Neural cell (in vitro differentiated cells): ENCODE data around the gene CEP350. TPM values are rescaled to one million over a fixed set of nuclear protein-coding genes. Genes with fewer than 3 reads are reported as not detected.

Experiments
- H2AFZ ChIP-seq: fragments of 200-600, 300-800 bp; sonication (generic), shearing (Covaris generic); 2 replicates; pipeline ENCODE4 v1.6.0; 2014; ENCODE audit warnings: low read depth, mild to moderate bottlenecking, antibody characterized with exemption, low read length, moderate library complexity
- H3F3A ChIP-seq: fragments of 200-600 bp; shearing (Covaris generic); 2 replicates; pipeline ENCODE4 v1.6.1; 2016; ENCODE audit warnings: mild to moderate bottlenecking, moderate library complexity, mixed read lengths, antibody characterized with exemption, low read length; ENCODE audit not compliant: insufficient read depth, poor library complexity, severe bottlenecking
- H3K27ac ChIP-seq: fragments of 200-600, 300-800 bp; sonication (generic), shearing (Covaris generic); 2 replicates; pipeline ENCODE4 v1.5.1; 2014; ENCODE audit warnings: mild to moderate bottlenecking, low read length, moderate library complexity
- H3K27me3 ChIP-seq: fragments of 300-800, 200-600 bp; sonication (generic), shearing (Covaris generic); 2 replicates; pipeline ENCODE4 v1.6.0; 2014; ENCODE audit warnings: mild to moderate bottlenecking, low read depth, low read length, moderate library complexity; ENCODE audit not compliant: insufficient read depth
- H3K36me3 ChIP-seq: fragments of 300-800, 200-600 bp; sonication (generic), shearing (Covaris generic); 2 replicates; pipeline ENCODE4 v1.5.1; 2014; ENCODE audit warnings: mild to moderate bottlenecking, antibody characterized with exemption, low read length, moderate library complexity; ENCODE audit not compliant: insufficient read depth
- H3K4me2 ChIP-seq: fragments of 300-800, 200-600 bp; sonication (generic), shearing (Covaris generic); 2 replicates; pipeline ENCODE4 v1.6.0; 2014; ENCODE audit warnings: mild to moderate bottlenecking, low read length
- H3K4me3 ChIP-seq: fragments of 300-800, 200-600 bp; sonication (generic), shearing (Covaris generic); 2 replicates; pipeline ENCODE4 v1.5.1; 2014; ENCODE audit warnings: mild to moderate bottlenecking, low read length, moderate library complexity
- H3K79me2 ChIP-seq: fragments of 200-600 bp; shearing (Covaris generic); replicated peaks from 2 replicates; pipeline ENCODE4 v1.6.0; 2014; ENCODE audit warnings: mild to moderate bottlenecking, low read length, moderate library complexity; ENCODE audit not compliant: insufficient read depth
- H3K9ac ChIP-seq: fragments of 300-800, 200-600 bp; sonication (generic), shearing (Covaris generic); 2 replicates; pipeline ENCODE4 v1.6.1; 2016; ENCODE audit warnings: mild to moderate bottlenecking, low read length, mixed read lengths
- H3K9me2 ChIP-seq: fragments of 200-600 bp; shearing (Covaris generic); 2 replicates; pipeline ENCODE4 v1.6.1; 2016; ENCODE audit warnings: mild to moderate bottlenecking, low read length, mixed read lengths; ENCODE audit not compliant: insufficient read depth
- H3K9me3 ChIP-seq: fragments of 200-600, 300-800 bp; sonication (generic), shearing (Covaris generic); 2 replicates; pipeline ENCODE4 v1.6.1; 2016; ENCODE audit warnings: mild to moderate bottlenecking, mixed run types, low read length, moderate library complexity, mixed read lengths
- H4K20me1 ChIP-seq: fragments of 200-600 bp; shearing (Covaris generic); 2 replicates; pipeline ENCODE4 v1.6.1; 2016; ENCODE audit warnings: mild to moderate bottlenecking, mixed run types; ENCODE audit not compliant: insufficient read depth
- EP300 ChIP-seq: fragments of 450-650 bp; conservative IDR thresholded peaks from 2 replicates; pipeline ENCODE4 v1.6.1; 2014; ENCODE audit warnings: antibody characterized with exemption, mild to moderate bottlenecking, moderate library complexity; ENCODE audit not compliant: poor library complexity, severe bottlenecking
- EZH2 ChIP-seq: fragments of 200-600, 300-800 bp; shearing (Covaris generic), sonication (generic); IDR thresholded peaks from 2 replicates; pipeline ENCODE4 v1.6.1; 2014; ENCODE audit warnings: antibody characterized with exemption, low read length, borderline replicate concordance, mild to moderate bottlenecking; ENCODE audit not compliant: insufficient read depth, poor library complexity, severe bottlenecking
- MXI1 ChIP-seq: fragments of 450-650 bp; conservative IDR thresholded peaks from 2 replicates; pipeline ENCODE4 v1.6.1; 2014; ENCODE audit warnings: antibody characterized with exemption, mild to moderate bottlenecking; ENCODE audit not compliant: poor library complexity, severe bottlenecking
- POLR2AphosphoS5 ChIP-seq: IDR thresholded peaks from 2 replicates; pipeline ENCODE4 v1.6.1; 2012
- RAD21 ChIP-seq: fragments of 450-650 bp; conservative IDR thresholded peaks from 2 replicates; pipeline ENCODE4 v1.6.1; 2014; ENCODE audit warnings: antibody characterized with exemption, mild to moderate bottlenecking, moderate library complexity
- SMC3 ChIP-seq: fragments of 450-650 bp; conservative IDR thresholded peaks from 2 replicates; pipeline ENCODE4 v1.6.1; 2014; ENCODE audit warnings: antibody characterized with exemption, mild to moderate bottlenecking, moderate library complexity; ENCODE audit not compliant: poor library complexity
- TAF1 ChIP-seq: IDR thresholded peaks from 2 replicates; pipeline ENCODE4 v1.6.1; 2012; ENCODE audit warnings: low read depth
- polyA plus RNA-seq: library from polyadenylated mRNA; depleted of rRNA; stranded (reverse); fragments of >200 nt; gene quantifications from 2 replicates; pipeline ENCODE4 v1.2.3, GENCODE V29; 2014
- TF ChIP-seq, protein P1 (sequence below): IDR thresholded peaks from 2 replicates; pipeline ENCODE4 v1.6.1; 2012; ENCODE audit warnings: borderline replicate concordance
- TF ChIP-seq, protein P2 (sequence below): fragments of 450-650 bp; IDR thresholded peaks from 2 replicates; pipeline ENCODE4 v1.5.1; 2014; ENCODE audit warnings: antibody characterized with exemption, mild to moderate bottlenecking, moderate library complexity; ENCODE audit not compliant: poor library complexity, severe bottlenecking

CEP350 gene
- polyA plus RNA-seq, 1 donor from 2014 or later, result 28.1 TPM

DNA sequence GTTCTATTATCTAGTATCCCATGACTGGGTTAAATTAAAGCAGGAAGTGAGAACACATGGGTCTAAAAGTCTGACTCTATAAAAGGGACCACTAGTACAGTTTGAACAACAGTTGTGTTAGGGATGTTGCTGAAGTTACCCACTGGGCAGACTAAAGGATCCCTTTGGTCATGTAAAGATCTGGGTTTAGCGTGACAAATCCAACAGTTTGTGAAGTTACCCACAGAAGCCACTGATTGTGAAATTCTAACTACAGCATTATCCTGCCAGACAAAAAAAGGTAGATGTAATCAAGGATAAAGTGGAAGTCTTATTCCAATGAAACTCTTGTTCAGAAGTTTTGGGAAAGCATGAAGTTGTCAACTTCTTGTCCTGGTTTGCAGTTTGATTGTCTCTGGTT lies 205.7 kb downstream of the CEP350 start:
- TF ChIP-seq RAD21 (no peak), POLR2AphosphoS5 (no peak), EP300 (no peak), SMC3 (no peak), TAF1 (no peak), MXI1 (no peak), EZH2 (no peak)
- TF ChIP-seq, protein P1, sequence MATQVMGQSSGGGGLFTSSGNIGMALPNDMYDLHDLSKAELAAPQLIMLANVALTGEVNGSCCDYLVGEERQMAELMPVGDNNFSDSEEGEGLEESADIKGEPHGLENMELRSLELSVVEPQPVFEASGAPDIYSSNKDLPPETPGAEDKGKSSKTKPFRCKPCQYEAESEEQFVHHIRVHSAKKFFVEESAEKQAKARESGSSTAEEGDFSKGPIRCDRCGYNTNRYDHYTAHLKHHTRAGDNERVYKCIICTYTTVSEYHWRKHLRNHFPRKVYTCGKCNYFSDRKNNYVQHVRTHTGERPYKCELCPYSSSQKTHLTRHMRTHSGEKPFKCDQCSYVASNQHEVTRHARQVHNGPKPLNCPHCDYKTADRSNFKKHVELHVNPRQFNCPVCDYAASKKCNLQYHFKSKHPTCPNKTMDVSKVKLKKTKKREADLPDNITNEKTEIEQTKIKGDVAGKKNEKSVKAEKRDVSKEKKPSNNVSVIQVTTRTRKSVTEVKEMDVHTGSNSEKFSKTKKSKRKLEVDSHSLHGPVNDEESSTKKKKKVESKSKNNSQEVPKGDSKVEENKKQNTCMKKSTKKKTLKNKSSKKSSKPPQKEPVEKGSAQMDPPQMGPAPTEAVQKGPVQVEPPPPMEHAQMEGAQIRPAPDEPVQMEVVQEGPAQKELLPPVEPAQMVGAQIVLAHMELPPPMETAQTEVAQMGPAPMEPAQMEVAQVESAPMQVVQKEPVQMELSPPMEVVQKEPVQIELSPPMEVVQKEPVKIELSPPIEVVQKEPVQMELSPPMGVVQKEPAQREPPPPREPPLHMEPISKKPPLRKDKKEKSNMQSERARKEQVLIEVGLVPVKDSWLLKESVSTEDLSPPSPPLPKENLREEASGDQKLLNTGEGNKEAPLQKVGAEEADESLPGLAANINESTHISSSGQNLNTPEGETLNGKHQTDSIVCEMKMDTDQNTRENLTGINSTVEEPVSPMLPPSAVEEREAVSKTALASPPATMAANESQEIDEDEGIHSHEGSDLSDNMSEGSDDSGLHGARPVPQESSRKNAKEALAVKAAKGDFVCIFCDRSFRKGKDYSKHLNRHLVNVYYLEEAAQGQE, result no peak
- TF ChIP-seq, protein P2, sequence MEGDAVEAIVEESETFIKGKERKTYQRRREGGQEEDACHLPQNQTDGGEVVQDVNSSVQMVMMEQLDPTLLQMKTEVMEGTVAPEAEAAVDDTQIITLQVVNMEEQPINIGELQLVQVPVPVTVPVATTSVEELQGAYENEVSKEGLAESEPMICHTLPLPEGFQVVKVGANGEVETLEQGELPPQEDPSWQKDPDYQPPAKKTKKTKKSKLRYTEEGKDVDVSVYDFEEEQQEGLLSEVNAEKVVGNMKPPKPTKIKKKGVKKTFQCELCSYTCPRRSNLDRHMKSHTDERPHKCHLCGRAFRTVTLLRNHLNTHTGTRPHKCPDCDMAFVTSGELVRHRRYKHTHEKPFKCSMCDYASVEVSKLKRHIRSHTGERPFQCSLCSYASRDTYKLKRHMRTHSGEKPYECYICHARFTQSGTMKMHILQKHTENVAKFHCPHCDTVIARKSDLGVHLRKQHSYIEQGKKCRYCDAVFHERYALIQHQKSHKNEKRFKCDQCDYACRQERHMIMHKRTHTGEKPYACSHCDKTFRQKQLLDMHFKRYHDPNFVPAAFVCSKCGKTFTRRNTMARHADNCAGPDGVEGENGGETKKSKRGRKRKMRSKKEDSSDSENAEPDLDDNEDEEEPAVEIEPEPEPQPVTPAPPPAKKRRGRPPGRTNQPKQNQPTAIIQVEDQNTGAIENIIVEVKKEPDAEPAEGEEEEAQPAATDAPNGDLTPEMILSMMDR, result no peak
- Histone ChIP-seq H3K27me3 (no peaks in the 10 kb centered on the region), H3F3A (no peaks in the 10 kb centered on the region), H3K79me2 (peaks cover 42% of the 10 kb centered on the region), H3K4me3 (no peak overlapping the region), H3K27ac (no peak overlapping the region), H4K20me1 (peaks cover 3% of the 10 kb centered on the region), H3K9me2 (no peaks in the 10 kb centered on the region), H3K9me3 (no peaks in the 10 kb centered on the region), H3K36me3 (no peaks in the 10 kb centered on the region), H3K9ac (no peak overlapping the region), H3K4me2 (no peak overlapping the region), H2AFZ (no peak overlapping the region)

DNA sequence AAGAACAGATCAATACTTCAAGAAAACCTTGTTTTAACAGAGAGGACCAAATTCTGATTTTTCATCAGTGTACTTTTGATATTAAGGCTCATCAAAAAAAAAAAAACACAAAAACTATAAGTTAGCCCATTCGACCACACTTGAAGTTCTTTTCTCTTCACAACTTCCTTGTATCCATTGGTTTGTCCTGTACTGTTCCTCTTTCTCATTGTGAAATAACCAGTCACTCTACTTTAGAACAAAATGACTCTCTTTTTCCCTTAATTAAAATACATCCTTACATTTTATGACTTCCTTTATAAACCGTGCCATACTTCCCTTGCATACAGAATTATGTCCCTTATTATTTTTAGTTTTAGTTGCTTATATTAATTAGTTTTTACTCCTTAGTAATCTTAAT lies 208.4 kb downstream of the CEP350 start:
- Histone ChIP-seq H3K27ac (no peak overlapping the region), H3K27me3 (no peaks in the 10 kb centered on the region), H2AFZ (no peak overlapping the region), H3K79me2 (peaks cover 15% of the 10 kb centered on the region), H3K9me2 (no peaks in the 10 kb centered on the region), H3K36me3 (peaks cover 1% of the 10 kb centered on the region), H3K4me2 (no peak overlapping the region), H4K20me1 (peaks cover 2% of the 10 kb centered on the region), H3K4me3 (no peak overlapping the region), H3K9ac (no peak overlapping the region), H3F3A (no peaks in the 10 kb centered on the region), H3K9me3 (no peaks in the 10 kb centered on the region)
- TF ChIP-seq MXI1 (no peak), POLR2AphosphoS5 (no peak), RAD21 (no peak), EZH2 (no peak), SMC3 (no peak), TAF1 (no peak), EP300 (no peak)
- TF ChIP-seq, protein P1, result no peak
- TF ChIP-seq, protein P2, result no peak
